ENCODE results near the gene CAGE1. TPM values are rescaled to one million over a fixed set of nuclear protein-coding genes. Genes with fewer than 3 reads are reported as not detected.

CAGE1 gene
- total and polyA plus RNA-seq, 2 experiments from 2014 or later: 0.17 TPM; not detected in 1

DNA sequence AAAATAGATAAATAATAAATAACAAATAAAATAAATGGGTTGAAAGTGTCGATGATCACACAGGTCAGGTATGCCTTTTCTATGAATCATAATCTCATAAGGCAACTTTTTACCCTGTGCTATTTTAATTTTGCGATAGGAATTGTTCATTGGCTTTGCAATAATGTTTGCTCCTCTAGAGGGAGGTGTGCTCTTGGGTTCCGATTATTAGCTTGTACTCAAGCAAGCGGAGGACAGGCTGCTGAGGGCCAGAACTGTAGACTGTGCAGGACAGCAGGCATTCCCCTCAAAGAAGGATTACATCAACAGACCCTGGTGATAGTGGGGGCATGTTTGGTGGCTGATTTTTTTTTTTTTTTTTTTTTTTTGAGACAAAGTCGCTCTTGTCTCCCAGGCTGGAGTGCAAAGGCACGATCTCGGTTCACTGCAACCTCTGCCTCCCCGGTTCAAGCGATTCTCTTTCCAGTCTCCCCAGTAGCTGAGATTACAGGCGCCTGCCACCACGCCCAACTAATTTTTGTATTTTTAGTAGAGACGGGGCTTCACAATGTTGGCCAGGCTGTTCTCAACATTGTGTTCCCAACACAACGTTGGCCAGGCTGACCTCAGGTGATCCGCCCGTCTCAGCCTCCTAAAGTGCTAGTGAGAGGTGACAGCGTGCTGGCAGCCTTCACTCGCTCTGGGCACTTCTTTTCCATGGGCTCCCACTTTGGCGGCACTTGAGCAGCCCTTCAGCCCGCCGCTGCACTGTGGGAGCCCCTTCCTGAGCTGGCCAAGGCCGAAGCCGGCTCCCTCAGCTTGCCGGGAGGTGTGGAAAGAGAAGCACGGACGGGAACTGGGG is 35.6 kb upstream of the CAGE1 start:
- H3K27me3 ChIP-seq: no peaks in the 10 kb centered on the region
- no peaks in the 10 kb centered on the region for H3K4me1 ChIP-seq (ENCODE audit: insufficient read depth)
- TF ChIP-seq EZH2 (IDR thresholded peaks at IDR 0.05; ENCODE audit: borderline replicate concordance): no peak
- TF ChIP-seq, protein P1, sequence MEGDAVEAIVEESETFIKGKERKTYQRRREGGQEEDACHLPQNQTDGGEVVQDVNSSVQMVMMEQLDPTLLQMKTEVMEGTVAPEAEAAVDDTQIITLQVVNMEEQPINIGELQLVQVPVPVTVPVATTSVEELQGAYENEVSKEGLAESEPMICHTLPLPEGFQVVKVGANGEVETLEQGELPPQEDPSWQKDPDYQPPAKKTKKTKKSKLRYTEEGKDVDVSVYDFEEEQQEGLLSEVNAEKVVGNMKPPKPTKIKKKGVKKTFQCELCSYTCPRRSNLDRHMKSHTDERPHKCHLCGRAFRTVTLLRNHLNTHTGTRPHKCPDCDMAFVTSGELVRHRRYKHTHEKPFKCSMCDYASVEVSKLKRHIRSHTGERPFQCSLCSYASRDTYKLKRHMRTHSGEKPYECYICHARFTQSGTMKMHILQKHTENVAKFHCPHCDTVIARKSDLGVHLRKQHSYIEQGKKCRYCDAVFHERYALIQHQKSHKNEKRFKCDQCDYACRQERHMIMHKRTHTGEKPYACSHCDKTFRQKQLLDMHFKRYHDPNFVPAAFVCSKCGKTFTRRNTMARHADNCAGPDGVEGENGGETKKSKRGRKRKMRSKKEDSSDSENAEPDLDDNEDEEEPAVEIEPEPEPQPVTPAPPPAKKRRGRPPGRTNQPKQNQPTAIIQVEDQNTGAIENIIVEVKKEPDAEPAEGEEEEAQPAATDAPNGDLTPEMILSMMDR (IDR thresholded peaks at IDR 0.05; ENCODE audit: poor library complexity): peak; percentile 58
- no peak for TF ChIP-seq EZH2phosphoT487 (IDR thresholded peaks at IDR 0.05; ENCODE audit: low read depth, severe bottlenecking, unreplicated experiment)
- peak; percentile 72 for DNase-seq (ENCODE audit: low spot score)
- H2AFZ ChIP-seq: no peak overlapping the region
- 93% methylated on average over 25 of the region's 25 CpGs for WGBS (ENCODE audit: low lambda C conversion rate, missing lambda C conversion rate)
- H3K9me2 ChIP-seq (replicated peaks; ENCODE audit: insufficient read depth): no peaks in the 10 kb centered on the region
- no peak overlapping the region for H3K4me3 ChIP-seq
- H4K20me1 ChIP-seq (ENCODE audit: insufficient read depth, poor library complexity, severe bottlenecking): no peaks in the 10 kb centered on the region
- H3K9me3 ChIP-seq (ENCODE audit: low read depth): no peaks in the 10 kb centered on the region
- no peaks in the 10 kb centered on the region for H3K36me3 ChIP-seq (replicated peaks; ENCODE audit: insufficient read depth, low read depth)
- H3K27ac ChIP-seq: no peak overlapping the region
- no peaks in the 10 kb centered on the region for H3K79me2 ChIP-seq
- H3K4me2 ChIP-seq: no peak overlapping the region

DNA sequence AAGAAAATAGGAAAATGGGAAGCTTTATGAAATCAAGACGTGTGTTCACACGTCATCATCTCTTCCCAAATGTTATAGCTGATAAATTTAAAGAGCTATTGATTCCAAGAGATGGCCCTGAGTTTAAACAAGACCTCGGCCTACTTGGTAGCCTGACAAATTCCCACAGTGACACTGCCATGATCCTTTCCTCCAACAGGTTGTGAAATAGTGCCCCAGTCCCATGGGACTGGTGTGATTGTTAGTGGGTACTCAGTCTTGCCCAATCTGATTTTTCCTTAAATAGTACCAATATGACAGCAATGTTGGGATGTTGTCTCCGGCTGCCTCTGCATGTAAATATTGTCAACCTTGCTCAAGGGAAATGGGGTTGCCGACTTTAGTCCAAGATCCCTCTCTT is 34.5 kb upstream of the CAGE1 start:
- Histone ChIP-seq H3K9me3 (ENCODE audit: low read depth) (no peaks in the 10 kb centered on the region), H3K36me3 (replicated peaks; ENCODE audit: insufficient read depth, low read depth) (no peaks in the 10 kb centered on the region), H4K20me1 (ENCODE audit: insufficient read depth, poor library complexity, severe bottlenecking) (no peaks in the 10 kb centered on the region), H2AFZ (no peak overlapping the region), H3K27me3 (no peaks in the 10 kb centered on the region), H3K4me1 (ENCODE audit: insufficient read depth) (peaks cover 7% of the 10 kb centered on the region), H3K4me3 (no peak overlapping the region), H3K79me2 (no peaks in the 10 kb centered on the region), H3K4me2 (no peak overlapping the region), H3K27ac (no peak overlapping the region), H3K9me2 (replicated peaks; ENCODE audit: insufficient read depth) (no peaks in the 10 kb centered on the region)
- TF ChIP-seq EZH2phosphoT487 (IDR thresholded peaks at IDR 0.05; ENCODE audit: low read depth, severe bottlenecking, unreplicated experiment) (no peak), EZH2 (IDR thresholded peaks at IDR 0.05; ENCODE audit: borderline replicate concordance) (no peak)
- TF ChIP-seq, protein P1 (IDR thresholded peaks at IDR 0.05; ENCODE audit: poor library complexity): no peak
- WGBS (ENCODE audit: low lambda C conversion rate, missing lambda C conversion rate): 93% methylated on average over 5 of the region's 5 CpGs
- no peak for DNase-seq (ENCODE audit: low spot score)

DNA sequence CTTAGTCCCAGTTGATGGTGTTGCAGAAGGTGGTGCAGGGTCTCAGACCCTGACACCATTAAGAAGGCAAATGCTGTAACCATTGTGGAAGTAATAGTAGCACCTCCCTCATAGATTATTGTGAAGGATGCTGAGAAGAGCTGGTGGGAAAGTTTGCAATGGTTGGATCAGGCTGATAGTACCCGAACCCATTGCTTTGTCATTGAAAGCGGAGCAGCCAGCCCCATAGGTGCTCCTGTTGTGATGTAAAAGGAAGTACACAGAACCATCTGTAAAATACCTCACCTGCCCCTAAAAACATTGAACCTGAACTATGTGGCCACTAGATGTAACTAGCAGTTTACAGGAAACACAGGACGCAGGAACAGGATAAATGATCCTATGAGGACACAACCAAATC is 31.5 kb upstream of the CAGE1 start:
- Histone ChIP-seq H3K9me3 (ENCODE audit: low read depth) (no peaks in the 10 kb centered on the region), H3K27me3 (no peaks in the 10 kb centered on the region), H3K36me3 (replicated peaks; ENCODE audit: insufficient read depth, low read depth) (no peaks in the 10 kb centered on the region), H3K4me1 (ENCODE audit: insufficient read depth) (peaks cover 20% of the 10 kb centered on the region), H3K27ac (no peak overlapping the region), H3K4me2 (no peak overlapping the region), H3K79me2 (no peaks in the 10 kb centered on the region), H2AFZ (no peak overlapping the region), H3K9me2 (replicated peaks; ENCODE audit: insufficient read depth) (no peaks in the 10 kb centered on the region), H4K20me1 (ENCODE audit: insufficient read depth, poor library complexity, severe bottlenecking) (no peaks in the 10 kb centered on the region), H3K4me3 (no peak overlapping the region)
- TF ChIP-seq, protein P1 (IDR thresholded peaks at IDR 0.05; ENCODE audit: poor library complexity): no peak
- TF ChIP-seq EZH2phosphoT487 (IDR thresholded peaks at IDR 0.05; ENCODE audit: low read depth, severe bottlenecking, unreplicated experiment): no peak
- WGBS (ENCODE audit: low lambda C conversion rate, missing lambda C conversion rate): 96% methylated on average over 3 of the region's 3 CpGs
- no peak for DNase-seq (ENCODE audit: low spot score)

All from hepatocyte (in vitro differentiated cells).